ENCODE measurements around the gene LDB3.

DNA sequence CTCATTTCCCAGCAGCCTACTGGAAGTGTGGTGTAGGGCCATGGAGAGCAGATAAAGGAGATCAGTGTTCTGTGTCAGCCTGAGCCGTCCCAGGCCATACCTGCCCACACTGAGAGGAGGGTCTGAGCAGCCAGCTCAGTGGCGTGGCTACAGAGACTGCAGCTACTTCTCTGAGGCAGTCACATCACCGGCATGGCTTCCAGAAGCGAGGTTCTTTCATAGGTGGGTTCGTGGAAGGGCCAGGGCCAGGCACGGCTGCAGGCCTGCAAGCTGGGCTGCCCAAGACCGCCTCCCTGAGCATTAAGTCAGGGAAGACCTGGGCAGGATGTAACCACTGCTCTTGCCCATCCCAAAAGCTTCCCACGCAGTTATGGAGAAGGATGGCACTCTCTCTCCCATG is 34.9 kb downstream of the LDB3 start:
- TF ChIP-seq EZH2 (IDR thresholded peaks at IDR 0.05; ENCODE audit: insufficient read depth, poor library complexity, severe bottlenecking) (no peak), EZH2phosphoT487 (IDR thresholded peaks at IDR 0.05; ENCODE audit: insufficient read depth, low read depth) (no peak)
